Measurements from ENCODE around the gene DNASE1L3. TPM values are rescaled to one million over a fixed set of nuclear protein-coding genes. Genes with fewer than 3 reads are reported as not detected.

DNASE1L3 gene
- total RNA-seq, 1 donor from 2014 or later, result 125 TPM

- DNase-seq, result no peak
- H3K9me3 ChIP-seq, result no peaks in the 10 kb centered on the region
- peaks cover 70% of the 10 kb centered on the region for H3K36me3 ChIP-seq
- no peak for ATAC-seq
- H3K27me3 ChIP-seq, result no peaks in the 10 kb centered on the region
- TF ChIP-seq, protein P1, sequence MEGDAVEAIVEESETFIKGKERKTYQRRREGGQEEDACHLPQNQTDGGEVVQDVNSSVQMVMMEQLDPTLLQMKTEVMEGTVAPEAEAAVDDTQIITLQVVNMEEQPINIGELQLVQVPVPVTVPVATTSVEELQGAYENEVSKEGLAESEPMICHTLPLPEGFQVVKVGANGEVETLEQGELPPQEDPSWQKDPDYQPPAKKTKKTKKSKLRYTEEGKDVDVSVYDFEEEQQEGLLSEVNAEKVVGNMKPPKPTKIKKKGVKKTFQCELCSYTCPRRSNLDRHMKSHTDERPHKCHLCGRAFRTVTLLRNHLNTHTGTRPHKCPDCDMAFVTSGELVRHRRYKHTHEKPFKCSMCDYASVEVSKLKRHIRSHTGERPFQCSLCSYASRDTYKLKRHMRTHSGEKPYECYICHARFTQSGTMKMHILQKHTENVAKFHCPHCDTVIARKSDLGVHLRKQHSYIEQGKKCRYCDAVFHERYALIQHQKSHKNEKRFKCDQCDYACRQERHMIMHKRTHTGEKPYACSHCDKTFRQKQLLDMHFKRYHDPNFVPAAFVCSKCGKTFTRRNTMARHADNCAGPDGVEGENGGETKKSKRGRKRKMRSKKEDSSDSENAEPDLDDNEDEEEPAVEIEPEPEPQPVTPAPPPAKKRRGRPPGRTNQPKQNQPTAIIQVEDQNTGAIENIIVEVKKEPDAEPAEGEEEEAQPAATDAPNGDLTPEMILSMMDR (IDR thresholded peaks at IDR 0.05), result no peak
- intact Hi-C loops (cut with DNase I), result no loop called here
- H3K27ac ChIP-seq, result no peak overlapping the region
- H3K4me3 ChIP-seq, result no peak overlapping the region
- no peaks in the 10 kb centered on the region for H3K4me1 ChIP-seq
These were observed 54.9 kb downstream of the DNASE1L3 start for GRCh38 chr3:58155838-58156237.

- Histone ChIP-seq H3K27me3 (no peaks in the 10 kb centered on the region), H3K36me3 (peaks cover 74% of the 10 kb centered on the region), H3K4me1 (no peaks in the 10 kb centered on the region), H3K27ac (no peak overlapping the region), H3K4me3 (no peak overlapping the region), H3K9me3 (no peaks in the 10 kb centered on the region)
- DNase-seq, result no peak
- TF ChIP-seq, protein P1 (IDR thresholded peaks at IDR 0.05), result no peak
- intact Hi-C loops (cut with DNase I), result no loop called here
- no peak for ATAC-seq
These were observed 55.9 kb downstream of the DNASE1L3 start for GRCh38 chr3:58154626-58155449.

GRCh38 chr3:58153371-58153770 lies 57.4 kb downstream of the DNASE1L3 start:
- Histone ChIP-seq H3K36me3 (peaks cover 70% of the 10 kb centered on the region), H3K4me1 (no peaks in the 10 kb centered on the region), H3K4me3 (no peak overlapping the region), H3K9me3 (no peaks in the 10 kb centered on the region), H3K27ac (no peak overlapping the region), H3K27me3 (no peaks in the 10 kb centered on the region)
- TF ChIP-seq, protein P1 (IDR thresholded peaks at IDR 0.05), result no peak
- ATAC-seq (no peak), DNase-seq (peak; percentile 33)
- intact Hi-C loops (cut with DNase I), result no loop called here

DNA sequence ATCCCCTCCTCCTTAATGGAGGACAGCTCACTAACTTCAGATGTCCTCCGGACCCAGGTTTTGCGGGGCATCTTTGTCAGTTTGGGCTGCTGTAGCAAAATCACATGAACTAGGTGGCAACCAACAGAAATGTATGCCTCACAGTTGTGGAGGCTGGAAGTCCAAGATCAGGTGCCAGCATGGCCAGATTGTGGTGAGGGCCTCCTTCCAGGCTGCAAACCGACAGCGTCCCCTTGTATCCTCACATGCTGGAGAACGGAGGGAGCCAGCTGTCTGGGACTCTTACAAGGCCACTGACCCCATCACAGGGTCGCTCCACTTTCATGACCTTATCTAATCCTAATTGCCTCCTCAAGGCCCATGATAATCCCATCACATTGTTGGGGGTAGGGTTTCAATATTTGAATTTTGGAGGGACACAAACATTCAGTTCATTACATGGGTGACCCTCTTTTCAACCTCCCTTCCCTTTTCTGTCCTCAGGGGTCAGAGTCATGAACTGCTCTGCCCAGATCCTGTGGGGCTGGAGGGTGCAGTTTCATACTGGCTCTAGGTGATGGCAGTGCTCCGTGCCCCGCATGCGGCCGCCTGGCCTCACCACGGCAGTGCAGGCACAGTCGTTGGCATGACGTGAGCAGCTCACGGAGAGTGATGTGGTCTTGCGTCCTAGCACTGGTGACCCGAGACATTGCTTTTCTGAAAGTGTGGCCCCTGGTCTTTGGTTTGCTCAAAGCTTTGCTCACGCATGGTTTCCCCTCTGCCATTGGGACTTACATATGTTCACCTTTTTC lies 58.4 kb downstream of the DNASE1L3 start:
- Histone ChIP-seq H3K9me3 (no peaks in the 10 kb centered on the region), H3K4me1 (no peaks in the 10 kb centered on the region), H3K4me3 (no peak overlapping the region), H3K27me3 (no peaks in the 10 kb centered on the region), H3K36me3 (peaks cover 72% of the 10 kb centered on the region), H3K27ac (no peak overlapping the region)
- TF ChIP-seq, protein P1 (IDR thresholded peaks at IDR 0.05), result no peak
- DNase-seq, result no peak
- no peak for ATAC-seq
- intact Hi-C loops (cut with DNase I), result no loop called here

DNA sequence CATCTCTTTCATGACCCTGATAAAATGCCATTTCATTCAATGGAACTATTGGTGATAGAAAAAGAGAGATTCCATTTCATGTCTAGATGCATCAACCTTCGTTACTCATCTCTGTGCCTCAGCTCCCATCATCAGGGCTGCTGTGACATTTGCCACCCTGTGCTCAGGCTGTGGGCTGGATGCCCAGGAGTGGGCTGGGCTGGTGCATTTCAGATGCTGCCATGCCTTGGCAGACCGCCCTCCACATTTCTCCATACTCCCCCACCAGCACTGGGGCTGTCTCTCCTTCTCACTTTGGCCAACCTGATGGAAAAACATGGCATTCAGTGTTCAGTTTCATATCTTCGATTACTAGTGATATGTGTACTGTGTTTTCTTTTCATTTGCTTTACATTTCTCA lies 59.1 kb downstream of the DNASE1L3 start:
- peaks cover 71% of the 10 kb centered on the region for H3K36me3 ChIP-seq

More for the DNA sequence above, 59.1 kb downstream of the DNASE1L3 start:
- no peak overlapping the region for H3K4me3 ChIP-seq
- intact Hi-C loops (cut with DNase I), result no loop called here
- H3K27me3 ChIP-seq, result no peaks in the 10 kb centered on the region
- TF ChIP-seq, protein P1 (IDR thresholded peaks at IDR 0.05), result no peak
- ATAC-seq, result no peak
- DNase-seq, result no peak
- no peaks in the 10 kb centered on the region for H3K4me1 ChIP-seq
- no peak overlapping the region for H3K27ac ChIP-seq
- no peaks in the 10 kb centered on the region for H3K9me3 ChIP-seq
